ENCODE data around the gene UBAP2.

DNA sequence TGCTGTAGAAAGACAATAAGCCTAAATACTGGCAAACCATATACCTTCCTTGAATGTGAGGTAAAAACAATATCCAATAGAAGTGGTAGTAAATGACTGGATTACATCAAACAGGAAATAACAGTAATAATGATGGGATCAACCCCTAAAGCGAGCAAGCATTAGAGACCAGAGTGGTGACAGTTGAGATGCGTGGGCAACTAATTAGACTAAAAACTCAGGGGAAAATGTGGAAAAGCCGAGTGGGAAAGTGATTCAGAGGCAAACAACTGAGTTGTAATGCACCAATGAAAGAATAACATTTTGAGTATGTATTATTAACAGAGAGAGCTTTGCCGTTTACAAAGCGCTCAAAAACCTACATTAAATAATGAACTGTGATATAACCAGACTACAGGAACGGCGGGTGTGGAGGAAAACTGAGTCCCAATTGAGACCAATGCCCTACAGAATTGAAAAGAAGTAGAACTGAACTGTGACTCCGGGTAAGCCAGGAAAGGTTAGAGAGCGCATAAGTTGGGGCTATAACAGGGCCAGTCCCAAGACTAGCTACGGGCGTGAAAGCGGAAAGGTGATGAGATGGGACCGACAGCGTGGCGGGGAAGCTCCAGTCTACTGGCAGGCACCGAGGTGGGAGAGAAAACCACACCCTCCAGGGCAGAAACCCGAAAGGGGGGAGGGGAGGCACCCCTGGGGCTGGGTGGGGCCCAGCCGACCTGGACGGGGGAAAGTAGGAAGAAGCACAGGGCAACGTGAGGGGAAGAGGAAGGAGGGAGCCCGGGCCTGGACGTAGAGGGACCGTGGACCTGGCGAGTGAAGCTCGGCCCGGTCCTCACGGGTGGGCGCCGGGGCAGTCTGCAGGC lies 592 bp downstream of the UBAP2 start:
- TF ChIP-seq POLR2A (IDR thresholded peaks at IDR 0.05; ENCODE audit: low read depth, low read length) = no peak
- TF ChIP-seq, protein P1, sequence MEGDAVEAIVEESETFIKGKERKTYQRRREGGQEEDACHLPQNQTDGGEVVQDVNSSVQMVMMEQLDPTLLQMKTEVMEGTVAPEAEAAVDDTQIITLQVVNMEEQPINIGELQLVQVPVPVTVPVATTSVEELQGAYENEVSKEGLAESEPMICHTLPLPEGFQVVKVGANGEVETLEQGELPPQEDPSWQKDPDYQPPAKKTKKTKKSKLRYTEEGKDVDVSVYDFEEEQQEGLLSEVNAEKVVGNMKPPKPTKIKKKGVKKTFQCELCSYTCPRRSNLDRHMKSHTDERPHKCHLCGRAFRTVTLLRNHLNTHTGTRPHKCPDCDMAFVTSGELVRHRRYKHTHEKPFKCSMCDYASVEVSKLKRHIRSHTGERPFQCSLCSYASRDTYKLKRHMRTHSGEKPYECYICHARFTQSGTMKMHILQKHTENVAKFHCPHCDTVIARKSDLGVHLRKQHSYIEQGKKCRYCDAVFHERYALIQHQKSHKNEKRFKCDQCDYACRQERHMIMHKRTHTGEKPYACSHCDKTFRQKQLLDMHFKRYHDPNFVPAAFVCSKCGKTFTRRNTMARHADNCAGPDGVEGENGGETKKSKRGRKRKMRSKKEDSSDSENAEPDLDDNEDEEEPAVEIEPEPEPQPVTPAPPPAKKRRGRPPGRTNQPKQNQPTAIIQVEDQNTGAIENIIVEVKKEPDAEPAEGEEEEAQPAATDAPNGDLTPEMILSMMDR (conservative IDR thresholded peaks at IDR 0.05; ENCODE audit: low read depth, low read length) = no peak
- TF ChIP-seq RAD21 (IDR thresholded peaks at IDR 0.05; ENCODE audit: low read length) = no peak
- TF ChIP-seq RCOR1 (IDR thresholded peaks at IDR 0.05; ENCODE audit: insufficient replicate concordance, low read length) = no peak
- no peak for TF ChIP-seq RFX5 (IDR thresholded peaks at IDR 0.05; ENCODE audit: low read depth, low read length)
- no peak for TF ChIP-seq CEBPB (IDR thresholded peaks at IDR 0.05; ENCODE audit: low read depth, low read length)
- TF ChIP-seq MAZ (IDR thresholded peaks at IDR 0.05; ENCODE audit: borderline replicate concordance, low read depth, low read length) = no peak
- no peak for TF ChIP-seq SMC3 (IDR thresholded peaks at IDR 0.05; ENCODE audit: low read depth, low read length)
- no peak for TF ChIP-seq MXI1 (IDR thresholded peaks at IDR 0.05; ENCODE audit: borderline replicate concordance, low read depth, low read length)
